OCI-LY7 (cell line): ENCODE results near the gene FZD7. TPM values are rescaled to one million over a fixed set of nuclear protein-coding genes. Genes with fewer than 3 reads are reported as not detected.

Source experiments
- BruUV-seq: library from RNA; stranded (reverse); fragments of 400-500 nt; replicated peaks from 2 replicates; lab custom pipeline; 2021; lab: Mats Ljungman, UMichigan
- CTCF ChIA-PET: fragments of 300-600 bp; sonication (Branson Sonifier 250); formaldehyde crosslinking; loops from one replicate; lab custom pipeline; 2022; ENCODE audit warnings: antibody characterized with exemption; ENCODE audit not compliant: unreplicated experiment; lab: Charles Lee
- POLR2A ChIA-PET: fragments of 300-600 bp; sonication (Branson Sonifier 250); formaldehyde crosslinking; loops from one replicate; lab custom pipeline; 2022; ENCODE audit warnings: antibody characterized with exemption; lab: Charles Lee
- DNase-seq: peaks from one replicate; pipeline ENCODE4 v3.0.0-alpha.2; 2015; ENCODE audit warnings: low spot score
- H2AFZ ChIP-seq: fragments of 200-600 bp; sonication (generic), shearing (Covaris generic); 2 replicates; pipeline ENCODE4 v1.6.1; 2014; ENCODE audit warnings: mild to moderate bottlenecking, antibody characterized with exemption, low read length, moderate library complexity
- H3K27ac ChIP-seq: fragments of 200-600 bp; sonication (generic); 2 replicates; pipeline ENCODE4 v1.5.1; 2014; ENCODE audit warnings: mixed run types, low read depth, mild to moderate bottlenecking, moderate library complexity, low read length, inconsistent platforms; ENCODE audit not compliant: poor library complexity, severe bottlenecking
- H3K36me3 ChIP-seq: fragments of 200-600 bp; sonication (generic); 2 replicates; pipeline ENCODE4 v1.6.1; 2014; ENCODE audit warnings: mild to moderate bottlenecking, antibody characterized with exemption, low read length, moderate library complexity, mixed read lengths; ENCODE audit not compliant: insufficient read depth
- H3K4me1 ChIP-seq: fragments of 200-600 bp; sonication (generic); 2 replicates; pipeline ENCODE4 v1.5.1; 2014; ENCODE audit warnings: mild to moderate bottlenecking, low read length; ENCODE audit not compliant: insufficient read depth, poor library complexity, severe bottlenecking
- H3K4me2 ChIP-seq: fragments of 200-600 bp; sonication (generic); 2 replicates; pipeline ENCODE4 v1.6.1; 2014; ENCODE audit warnings: mild to moderate bottlenecking, low read length
- H3K4me3 ChIP-seq: fragments of 200-600 bp; sonication (generic); 2 replicates; pipeline ENCODE4 v1.5.1; 2014; ENCODE audit warnings: mild to moderate bottlenecking, low read depth, low read length; ENCODE audit not compliant: poor library complexity, severe bottlenecking
- H3K79me2 ChIP-seq: fragments of 200-600 bp; sonication (generic); 2 replicates; pipeline ENCODE4 v1.6.1; 2016; ENCODE audit warnings: low read depth, mild to moderate bottlenecking, low read length, moderate library complexity, mixed read lengths; ENCODE audit not compliant: insufficient read depth
- H3K9me2 ChIP-seq: fragments of 200-600 bp; sonication (generic); 2 replicates; pipeline ENCODE4 v1.6.1; 2016; ENCODE audit warnings: mild to moderate bottlenecking, low read length, mixed read lengths; ENCODE audit not compliant: insufficient read depth
- H3K9me3 ChIP-seq: fragments of 200-600 bp; sonication (generic); 2 replicates; pipeline ENCODE4 v1.6.1; 2014; ENCODE audit warnings: mild to moderate bottlenecking, mixed run types, low read length, mixed read lengths
- H4K20me1 ChIP-seq: fragments of 200-600 bp; sonication (generic); 2 replicates; pipeline ENCODE4 v1.6.1; 2014; ENCODE audit warnings: mild to moderate bottlenecking, antibody characterized with exemption, low read length, moderate library complexity, mixed read lengths; ENCODE audit not compliant: insufficient read depth
- CTCF ChIP-seq: fragments of 200-600 bp; sonication (generic); conservative IDR thresholded peaks from 2 replicates; pipeline ENCODE4 v1.5.1; 2014; ENCODE audit warnings: mild to moderate bottlenecking, antibody characterized with exemption, low read length, moderate library complexity, mixed read lengths
- EZH2phosphoT487 ChIP-seq: fragments of 200-600 bp; sonication (generic); IDR thresholded peaks from 2 replicates; pipeline ENCODE4 v1.6.1; 2018; ENCODE audit warnings: low read depth, borderline replicate concordance, mild to moderate bottlenecking, mixed run types, antibody characterized with exemption, low read length, moderate library complexity, mixed read lengths
- intact Hi-C: fragments of 100-400 bp; cut with micrococcal nuclease; formaldehyde crosslinking; loops from one replicate; pipeline ENCODE4 v1.10.0; 2022; ENCODE audit not compliant: unreplicated experiment
- total RNA-seq, 2 experiments: library from RNA; depleted of rRNA in 1 of 2; stranded (reverse); fragments of >200 nt in 1 of 2; shearing (Covaris generic) in 1 of 2; gene quantifications; 2 replicates each; pipeline ENCODE4 v1.2.3, GENCODE V29; 2014 to 2022

The FZD7 gene
- total RNA-seq, 2 experiments from 2014 or later, result 1.2 to 1.7 TPM

- BruUV-seq, result no TSS peak
Measured at GRCh38 chr2:202023198-202023903, 10.3 kb upstream of the FZD7 start.

GRCh38 chr2:202023904-202024266, 9.8 kb upstream of the FZD7 start:
- no TSS peak for BruUV-seq
- DNase-seq, result no peak
- Histone ChIP-seq H3K4me2 (no peak overlapping the region), H2AFZ (no peak overlapping the region), H3K27ac (no peak overlapping the region), H3K79me2 (no peaks in the 10 kb centered on the region), H3K9me3 (no peaks in the 10 kb centered on the region), H4K20me1 (no peaks in the 10 kb centered on the region), H3K9me2 (no peaks in the 10 kb centered on the region), H3K4me1 (no peaks in the 10 kb centered on the region), H3K4me3 (no peak overlapping the region), H3K36me3 (no peaks in the 10 kb centered on the region)
- POLR2A ChIA-PET, result no interaction called here
- intact Hi-C loops, result no loop called here
- CTCF ChIA-PET, result no interaction called here
- TF ChIP-seq EZH2phosphoT487 (no peak), CTCF (no peak)

More at GRCh38 chr2:202023198-202023903, 10.3 kb upstream of the FZD7 start:
- Histone ChIP-seq H3K4me3 (no peak overlapping the region), H3K4me1 (no peaks in the 10 kb centered on the region), H3K4me2 (no peak overlapping the region), H2AFZ (no peak overlapping the region), H3K79me2 (no peaks in the 10 kb centered on the region), H3K9me3 (no peaks in the 10 kb centered on the region), H4K20me1 (no peaks in the 10 kb centered on the region), H3K9me2 (no peaks in the 10 kb centered on the region), H3K27ac (no peak overlapping the region), H3K36me3 (no peaks in the 10 kb centered on the region)
- no peak for DNase-seq
- ChIA-PET POLR2A (no interaction called here), CTCF (interaction anchor here (0.5 kb wide), 1 partner anchor 38 kb away, joined by 3 read pairs; no protein-coding TSS in a partner anchor)
- no peak for TF ChIP-seq CTCF
- TF ChIP-seq EZH2phosphoT487, result no peak
- intact Hi-C loops, result no loop called here

- no peaks in the 10 kb centered on the region for H3K9me2 ChIP-seq
- no peak overlapping the region for H3K4me2 ChIP-seq
- no peaks in the 10 kb centered on the region for H3K9me3 ChIP-seq
- no peaks in the 10 kb centered on the region for H3K36me3 ChIP-seq
- ChIA-PET POLR2A (no interaction called here), CTCF (no interaction called here)
- DNase-seq, result no peak
- TF ChIP-seq CTCF, result no peak
- no peak for TF ChIP-seq EZH2phosphoT487
- H3K4me3 ChIP-seq, result no peak overlapping the region
- no peak overlapping the region for H3K27ac ChIP-seq
- no TSS peak for BruUV-seq
- no peak overlapping the region for H2AFZ ChIP-seq
- intact Hi-C loops, result no loop called here
- no peaks in the 10 kb centered on the region for H3K4me1 ChIP-seq
- no peaks in the 10 kb centered on the region for H3K79me2 ChIP-seq
- H4K20me1 ChIP-seq, result no peaks in the 10 kb centered on the region
Measured at GRCh38 chr2:202024871-202025270, 8.8 kb upstream of the FZD7 start.
